T47D (cell line): ENCODE data around the gene LYPD1.

Experiments used
- DNase-seq, 2 experiments: peaks; one replicate each; pipeline versions ENCODE4 v3.0.0 to v3.0.0-alpha.2; 2011 to 2012; ENCODE audit warnings: low read depth in 1 of 2, low spot score in 1 of 2
- JUND ChIP-seq: IDR thresholded peaks from 2 replicates; pipeline ENCODE4 v1.6.1; 2012; ENCODE audit warnings: low read depth
- in situ Hi-C: cut with HindIII; loops from 2 replicates; pipeline ENCODE4 v1.10.0; 2016; ENCODE audit warnings: low sequenced_read_pairs, low pct_unique_long_range_greater_than_20kb

LYPD1 gene

GRCh38 chr2:132609101-132609890 is 60.7 kb downstream of the LYPD1 start:
- in situ Hi-C loops = no loop called here
- no peak for TF ChIP-seq JUND
- no peak for DNase-seq

- in situ Hi-C loops = no loop called here
Measured at GRCh38 chr2:132608311-132608710, 61.7 kb downstream of the LYPD1 start.

GRCh38 chr2:132607426-132608090 is 62.4 kb downstream of the LYPD1 start:
- no peak for DNase-seq
- no peak for TF ChIP-seq JUND
- in situ Hi-C loops = no loop called here

More at GRCh38 chr2:132608311-132608710, 61.7 kb downstream of the LYPD1 start:
- no peak for TF ChIP-seq JUND
- DNase-seq = no peak

- DNase-seq = no peak
- TF ChIP-seq JUND = no peak
- in situ Hi-C loops = no loop called here
Measured at GRCh38 chr2:132606649-132607048, 63.4 kb downstream of the LYPD1 start.

- in situ Hi-C loops = no loop called here
- DNase-seq = no peak
- TF ChIP-seq JUND = no peak
Measured at GRCh38 chr2:132605236-132606180, 64.5 kb downstream of the LYPD1 start.

- in situ Hi-C loops = no loop called here
- DNase-seq = no peak
- TF ChIP-seq JUND = no peak
Measured at GRCh38 chr2:132604561-132604960, 65.4 kb downstream of the LYPD1 start.

- DNase-seq = no peak
- in situ Hi-C loops = no loop called here
- no peak for TF ChIP-seq JUND
Measured at GRCh38 chr2:132599556-132599955, 70.4 kb downstream of the LYPD1 start.

- TF ChIP-seq JUND = no peak
- in situ Hi-C loops = no loop called here
- DNase-seq = no peak
Measured at GRCh38 chr2:132598536-132598935, 71.5 kb downstream of the LYPD1 start.

- in situ Hi-C loops = no loop called here
Measured at GRCh38 chr2:132597831-132598230, 72.2 kb downstream of the LYPD1 start.

GRCh38 chr2:132597166-132597565 is 72.8 kb downstream of the LYPD1 start:
- no peak for TF ChIP-seq JUND
- in situ Hi-C loops = no loop called here
- DNase-seq = no peak

More at GRCh38 chr2:132597831-132598230, 72.2 kb downstream of the LYPD1 start:
- TF ChIP-seq JUND = no peak
- no peak for DNase-seq

- in situ Hi-C loops = no loop called here
- DNase-seq = no peak
Measured at GRCh38 chr2:132595693-132596092, 74.3 kb downstream of the LYPD1 start.

GRCh38 chr2:132595186-132595585 is 74.8 kb downstream of the LYPD1 start:
- TF ChIP-seq JUND = no peak
- no peak for DNase-seq
- in situ Hi-C loops = no loop called here

More at GRCh38 chr2:132595693-132596092, 74.3 kb downstream of the LYPD1 start:
- TF ChIP-seq JUND = no peak
